ENCODE measurements around the gene CNNM2.
"Not testable (repeated sequence)": the region's sequence is repeated elsewhere in the genome, so short reads cannot be mapped to it uniquely, and the experiment has no call there.

The CNNM2 gene

GRCh38 chr10:102988404-102989314, 70.6 kb downstream of the CNNM2 start:
- DNase-seq (ENCODE audit: low read depth), result peak; percentile 16
- TF ChIP-seq CTCF (conservative IDR thresholded peaks at IDR 0.05; ENCODE audit: control insufficient read depth, insufficient read depth, low read depth, low read length), result no peak
- H3K4me3 ChIP-seq (ENCODE audit: control insufficient read depth, low read depth, low read length), result no peak overlapping the region

- no peak for TF ChIP-seq CTCF (conservative IDR thresholded peaks at IDR 0.05; ENCODE audit: control insufficient read depth, insufficient read depth, low read depth, low read length)
- H3K4me3 ChIP-seq (ENCODE audit: control insufficient read depth, low read depth, low read length), result no peak overlapping the region
- DNase-seq (ENCODE audit: low read depth), result no peak
These were observed 76.6 kb downstream of the CNNM2 start for GRCh38 chr10:102994531-102995295.

GRCh38 chr10:102996876-102997275, 78.8 kb downstream of the CNNM2 start:
- H3K4me3 ChIP-seq (ENCODE audit: control insufficient read depth, low read depth, low read length), result no peak overlapping the region
- DNase-seq (ENCODE audit: low read depth), result no peak
- no peak for TF ChIP-seq CTCF (conservative IDR thresholded peaks at IDR 0.05; ENCODE audit: control insufficient read depth, insufficient read depth, low read depth, low read length)

GRCh38 chr10:102997998-102998397, 79.9 kb downstream of the CNNM2 start:
- no peak for DNase-seq (ENCODE audit: low read depth)
- TF ChIP-seq CTCF (conservative IDR thresholded peaks at IDR 0.05; ENCODE audit: control insufficient read depth, insufficient read depth, low read depth, low read length), result no peak
- H3K4me3 ChIP-seq (ENCODE audit: control insufficient read depth, low read depth, low read length), result no peak overlapping the region

GRCh38 chr10:102998399-102998907, 80.4 kb downstream of the CNNM2 start:
- no peak for TF ChIP-seq CTCF (conservative IDR thresholded peaks at IDR 0.05; ENCODE audit: control insufficient read depth, insufficient read depth, low read depth, low read length)
- no peak for DNase-seq (ENCODE audit: low read depth)
- H3K4me3 ChIP-seq (ENCODE audit: control insufficient read depth, low read depth, low read length), result no peak overlapping the region

- not testable (repeated sequence) for H3K4me3 ChIP-seq (ENCODE audit: control insufficient read depth, low read depth, low read length); DNase-seq (ENCODE audit: low read depth)
These were observed 82.0 kb downstream of the CNNM2 start for GRCh38 chr10:103000050-103000449.

GRCh38 chr10:103007017-103007416, 88.9 kb downstream of the CNNM2 start:
- TF ChIP-seq CTCF (conservative IDR thresholded peaks at IDR 0.05; ENCODE audit: control insufficient read depth, insufficient read depth, low read depth, low read length), result no peak
- DNase-seq (ENCODE audit: low read depth), result no peak
- H3K4me3 ChIP-seq (ENCODE audit: control insufficient read depth, low read depth, low read length), result no peak overlapping the region
